Muscle of leg (tissue), 11 donors: ENCODE data around the gene NKX1-2. TPM values are rescaled to one million over a fixed set of nuclear protein-coding genes. Genes with fewer than 3 reads are reported as not detected.

ENCODE experiments used
- DNase-seq: peaks from one replicate; pipeline ENCODE4 v3.0.0; 2013
- H3K27ac ChIP-seq: one replicate; pipeline ENCODE4 v1.5.1; 2013; ENCODE audit warnings: mild to moderate bottlenecking, low read length, control low read depth
- H3K27me3 ChIP-seq: one replicate; pipeline ENCODE4 v1.6.1; 2013; ENCODE audit warnings: low read length; ENCODE audit not compliant: control insufficient read depth, insufficient read depth
- H3K36me3 ChIP-seq: one replicate; pipeline ENCODE4 v1.6.1; 2013; ENCODE audit warnings: low read length; ENCODE audit not compliant: control insufficient read depth, insufficient read depth
- H3K4me1 ChIP-seq: one replicate; pipeline ENCODE4 v1.6.1; 2013; ENCODE audit warnings: low read length; ENCODE audit not compliant: control insufficient read depth, insufficient read depth
- H3K4me3 ChIP-seq: one replicate; pipeline ENCODE4 v1.5.1; 2013; ENCODE audit warnings: low read length, control low read depth
- H3K9me3 ChIP-seq: replicated peaks from 2 replicates; pipeline ENCODE4 v1.6.1; 2013; ENCODE audit warnings: low read depth, low read length; ENCODE audit not compliant: control insufficient read depth
- WGBS: methylation state at CpG from one replicate; pipeline ENCODE4 v1.1.5; 2013; ENCODE audit warnings: missing lambda C conversion rate; ENCODE audit not compliant: insufficient coverage; 5-methylcytosine and 5-hydroxymethylcytosine counted together
- polyA plus RNA-seq, 8 donors: library from polyadenylated mRNA; unstranded; fragments of 120-200 nt; gene quantifications; one replicate each; pipeline versions ENCODE4 v1.2.1 to v1.2.3, GENCODE V29; 2013; ENCODE audit warnings: inconsistent platforms in 1 of 8, low replicate concordance in 1 of 8; ENCODE audit not compliant: insufficient read length in 8 of 8, insufficient read depth in 1 of 8
- total RNA-seq: library from RNA; stranded (reverse); fragments of 120-200 nt; gene quantifications from one replicate; pipeline ENCODE4 v1.2.4, GENCODE V29; 2013

The NKX1-2 gene
- total and polyA plus RNA-seq, 9 donors: 0.05 to 0.09 TPM; not detected in 7

GRCh38 chr10:124492266-124492665 lies 42.4 kb upstream of the NKX1-2 start:
- H3K36me3 ChIP-seq: peaks cover 4% of the 10 kb centered on the region
- 91% methylated on average over 4 of the region's 8 CpGs for WGBS
- H3K4me1 ChIP-seq: peaks cover 3% of the 10 kb centered on the region
- no peaks in the 10 kb centered on the region for H3K9me3 ChIP-seq
- H3K4me3 ChIP-seq: no peak overlapping the region
- no peaks in the 10 kb centered on the region for H3K27me3 ChIP-seq
- no peak for DNase-seq
- H3K27ac ChIP-seq: no peak overlapping the region

GRCh38 chr10:124491105-124491504 lies 41.3 kb upstream of the NKX1-2 start:
- Histone ChIP-seq H3K9me3 (peaks cover 6% of the 10 kb centered on the region), H3K27ac (no peak overlapping the region), H3K4me3 (no peak overlapping the region), H3K36me3 (peaks cover 4% of the 10 kb centered on the region), H3K27me3 (no peaks in the 10 kb centered on the region), H3K4me1 (peaks cover 3% of the 10 kb centered on the region)
- WGBS: 92% methylated on average over 9 of the region's 9 CpGs
- no peak for DNase-seq

GRCh38 chr10:124486635-124487034 lies 36.8 kb upstream of the NKX1-2 start:
- no peaks in the 10 kb centered on the region for H3K4me1 ChIP-seq
- peaks cover 4% of the 10 kb centered on the region for H3K36me3 ChIP-seq
- WGBS: 94% methylated on average over 2 of the region's 6 CpGs
- peaks cover 6% of the 10 kb centered on the region for H3K9me3 ChIP-seq
- no peaks in the 10 kb centered on the region for H3K27me3 ChIP-seq
- H3K4me3 ChIP-seq: no peak overlapping the region
- no peak overlapping the region for H3K27ac ChIP-seq
- no peak for DNase-seq

GRCh38 chr10:124484661-124485060 lies 34.8 kb upstream of the NKX1-2 start:
- DNase-seq: no peak
- Histone ChIP-seq H3K4me3 (no peak overlapping the region), H3K27ac (no peak overlapping the region), H3K4me1 (no peaks in the 10 kb centered on the region), H3K36me3 (no peaks in the 10 kb centered on the region), H3K27me3 (no peaks in the 10 kb centered on the region), H3K9me3 (peaks cover 6% of the 10 kb centered on the region)
- 53% methylated on average over 2 of the region's 2 CpGs for WGBS

- H3K9me3 ChIP-seq: peaks cover 6% of the 10 kb centered on the region
- 90% methylated on average over 13 of the region's 17 CpGs for WGBS
- no peak for DNase-seq
- H3K27ac ChIP-seq: no peak overlapping the region
- no peaks in the 10 kb centered on the region for H3K4me1 ChIP-seq
- H3K27me3 ChIP-seq: no peaks in the 10 kb centered on the region
- no peaks in the 10 kb centered on the region for H3K36me3 ChIP-seq
- no peak overlapping the region for H3K4me3 ChIP-seq
Observed at GRCh38 chr10:124484031-124484430, 34.2 kb upstream of the NKX1-2 start.

GRCh38 chr10:124482876-124483275 lies 33.0 kb upstream of the NKX1-2 start:
- H3K27ac ChIP-seq: no peak overlapping the region
- no peaks in the 10 kb centered on the region for H3K36me3 ChIP-seq
- H3K4me3 ChIP-seq: no peak overlapping the region
- peaks cover 6% of the 10 kb centered on the region for H3K9me3 ChIP-seq
- 79% methylated on average over 11 of the region's 12 CpGs for WGBS
- no peaks in the 10 kb centered on the region for H3K4me1 ChIP-seq
- no peaks in the 10 kb centered on the region for H3K27me3 ChIP-seq
- DNase-seq: no peak

GRCh38 chr10:124482236-124482800 lies 32.5 kb upstream of the NKX1-2 start:
- no peak for DNase-seq
- 58% methylated on average over 10 of the region's 10 CpGs for WGBS
- Histone ChIP-seq H3K36me3 (no peaks in the 10 kb centered on the region), H3K9me3 (peaks cover 6% of the 10 kb centered on the region), H3K4me3 (no peak overlapping the region), H3K4me1 (no peaks in the 10 kb centered on the region), H3K27ac (no peak overlapping the region), H3K27me3 (no peaks in the 10 kb centered on the region)

- Histone ChIP-seq H3K36me3 (no peaks in the 10 kb centered on the region), H3K9me3 (peaks cover 3% of the 10 kb centered on the region), H3K4me3 (no peak overlapping the region), H3K4me1 (no peaks in the 10 kb centered on the region), H3K27ac (no peak overlapping the region), H3K27me3 (no peaks in the 10 kb centered on the region)
- DNase-seq: no peak
- WGBS: 63% methylated on average over 5 of the region's 6 CpGs
Observed at GRCh38 chr10:124481717-124482116, 31.9 kb upstream of the NKX1-2 start.

GRCh38 chr10:124480860-124481259 lies 31.0 kb upstream of the NKX1-2 start:
- H3K4me3 ChIP-seq: no peak overlapping the region
- H3K9me3 ChIP-seq: no peaks in the 10 kb centered on the region
- 76% methylated on average over 5 of the region's 5 CpGs for WGBS
- H3K27ac ChIP-seq: no peak overlapping the region
- H3K36me3 ChIP-seq: no peaks in the 10 kb centered on the region
- no peak for DNase-seq
- no peaks in the 10 kb centered on the region for H3K27me3 ChIP-seq
- H3K4me1 ChIP-seq: no peaks in the 10 kb centered on the region

GRCh38 chr10:124478515-124478914 lies 28.7 kb upstream of the NKX1-2 start:
- Histone ChIP-seq H3K4me1 (no peaks in the 10 kb centered on the region), H3K27me3 (no peaks in the 10 kb centered on the region), H3K27ac (no peak overlapping the region), H3K36me3 (no peaks in the 10 kb centered on the region), H3K9me3 (no peaks in the 10 kb centered on the region), H3K4me3 (no peak overlapping the region)
- no peak for DNase-seq
- WGBS: 90% methylated on average over 11 of the region's 14 CpGs
